AG10803 (cell line): ENCODE results near the gene BTRC.

Source experiments
- DNase-seq: peaks from one replicate; pipeline ENCODE4 v3.0.0; 2010; ENCODE audit warnings: low read depth
- H3K4me3 ChIP-seq: 2 replicates; pipeline ENCODE4 v1.5.1; 2011; ENCODE audit warnings: mild to moderate bottlenecking, low read length, control low read depth
- CTCF ChIP-seq: conservative IDR thresholded peaks from 2 replicates; pipeline ENCODE4 v1.5.1; 2011; ENCODE audit warnings: mild to moderate bottlenecking, low read length, control low read depth, inconsistent platforms

BTRC gene

GRCh38 chr10:101468159-101468558 lies 114.2 kb downstream of the BTRC start:
- DNase-seq: no peak
- TF ChIP-seq CTCF: no peak
- H3K4me3 ChIP-seq: no peak overlapping the region

GRCh38 chr10:101476383-101476782 lies 122.4 kb downstream of the BTRC start:
- TF ChIP-seq CTCF: no peak
- no peak for DNase-seq
- no peak overlapping the region for H3K4me3 ChIP-seq

GRCh38 chr10:101478956-101479355 lies 125.0 kb downstream of the BTRC start:
- TF ChIP-seq CTCF: no peak
- no peak overlapping the region for H3K4me3 ChIP-seq
- no peak for DNase-seq

- TF ChIP-seq CTCF: no peak
- DNase-seq: no peak
- H3K4me3 ChIP-seq: no peak overlapping the region
Measured at GRCh38 chr10:101481256-101481655, 127.3 kb downstream of the BTRC start.

- no peak for DNase-seq
- no peak overlapping the region for H3K4me3 ChIP-seq
- no peak for TF ChIP-seq CTCF
Measured at GRCh38 chr10:101482568-101482967, 128.6 kb downstream of the BTRC start.

- DNase-seq: no peak
- no peak for TF ChIP-seq CTCF
- H3K4me3 ChIP-seq: no peak overlapping the region
Measured at GRCh38 chr10:101484175-101484745, 130.3 kb downstream of the BTRC start.

GRCh38 chr10:101485207-101485606 lies 131.2 kb downstream of the BTRC start:
- no peak overlapping the region for H3K4me3 ChIP-seq
- no peak for DNase-seq

More at GRCh38 chr10:101485207-101485606, 131.2 kb downstream of the BTRC start:
- no peak for TF ChIP-seq CTCF
